ENCODE data around the gene WDR45B. TPM values are rescaled to one million over a fixed set of nuclear protein-coding genes. Genes with fewer than 3 reads are reported as not detected.

WDR45B gene
- total and polyA plus RNA-seq, 2 donors (not counting 1 experiment from before 2014, with no cell fraction given), result 54.3 to 72.7 TPM

- DNase-seq (no peak), ATAC-seq (ENCODE audit: low read depth) (no peak)
- H3K4me3 ChIP-seq (ENCODE audit: control extremely low read depth in 1 of 5, extremely low read depth in 1 of 5, insufficient read depth in 1 of 5, low read depth in 2 of 5, low read length in 4 of 5), result no peak overlapping the region
- CTCF ChIA-PET, result no interaction called here
- H3K4me3 Mint-ChIP-seq, result no peak overlapping the region
- H3K27me3 ChIP-seq (replicated peaks in 1 of 4; ENCODE audit: control extremely low read depth in 1 of 4, control insufficient read depth in 3 of 4, insufficient read depth in 4 of 4, low read length in 3 of 4), result no peaks in the 10 kb centered on the region
- H3K9me3 ChIP-seq (ENCODE audit: control extremely low read depth in 1 of 3, control insufficient read depth in 2 of 3, insufficient read depth in 1 of 3, low read length in 2 of 3), result peaks cover 0 to 5% (median 0%) of the 10 kb centered on the region in 3 donors
- H3K79me2 ChIP-seq (ENCODE audit: control insufficient read depth, insufficient read depth, low read length), result no peaks in the 10 kb centered on the region
- peaks cover 8% of the 10 kb centered on the region for H3K4me1 Mint-ChIP-seq
- no peak for TF ChIP-seq CTCF (IDR thresholded peaks at IDR 0.05)
- TF ChIP-seq EZH2 (IDR thresholded peaks at IDR 0.05; ENCODE audit: borderline replicate concordance, insufficient read depth, low read depth, low read length, poor library complexity, severe bottlenecking), result no peak
- H2AFZ ChIP-seq (ENCODE audit: insufficient read depth, low read depth, low read length, poor library complexity, severe bottlenecking), result no peak overlapping the region
- H3K27ac ChIP-seq (ENCODE audit: low read length in 2 of 2), result no peak overlapping the region
- no peaks in the 10 kb centered on the region for H3K27me3 Mint-ChIP-seq
- H3K9ac ChIP-seq (ENCODE audit: low read length), result no peak overlapping the region
- H3K4me1 ChIP-seq (ENCODE audit: control insufficient read depth in 2 of 2, insufficient read depth in 2 of 2, low read length in 2 of 2), result no peaks in the 10 kb centered on the region
- H3K27ac Mint-ChIP-seq, result no peak overlapping the region
- intact Hi-C loops (cut with micrococcal nuclease), result no loop called here
- no peaks in the 10 kb centered on the region for H4K20me1 ChIP-seq (ENCODE audit: control insufficient read depth, insufficient read depth, low read length, poor library complexity, severe bottlenecking)
- WGBS (ENCODE audit: insufficient coverage), result 95% methylated on average over 23 of the region's 23 CpGs
- no peaks in the 10 kb centered on the region for H3K9me3 Mint-ChIP-seq (ENCODE audit: insufficient read depth)
- peaks cover 0 to 2% of the 10 kb centered on the region in 2 experiments for H3K36me3 ChIP-seq (replicated peaks in 1 of 2; ENCODE audit: control extremely low read depth in 1 of 2, control insufficient read depth in 1 of 2, extremely low read depth in 1 of 2, insufficient read depth in 2 of 2, low read length in 1 of 2)
- H3K4me2 ChIP-seq (replicated peaks; ENCODE audit: low read depth, low read length, poor library complexity, severe bottlenecking), result no peak overlapping the region
- POLR2A ChIA-PET, result no interaction called here
These were observed 10.1 kb upstream of the WDR45B start for GRCh38 chr17:82658331-82658730.

- Histone ChIP-seq H3K9ac (ENCODE audit: low read length) (no peak overlapping the region), H3K9me3 (ENCODE audit: control extremely low read depth in 1 of 3, control insufficient read depth in 2 of 3, insufficient read depth in 1 of 3, low read length in 2 of 3) (peaks cover 0 to 5% (median 0%) of the 10 kb centered on the region in 3 donors), H3K4me1 (ENCODE audit: control insufficient read depth in 2 of 2, insufficient read depth in 2 of 2, low read length in 2 of 2) (no peaks in the 10 kb centered on the region), H3K36me3 (replicated peaks in 1 of 2; ENCODE audit: control extremely low read depth in 1 of 2, control insufficient read depth in 1 of 2, extremely low read depth in 1 of 2, insufficient read depth in 2 of 2, low read length in 1 of 2) (peaks cover 0 to 2% of the 10 kb centered on the region in 2 experiments), H4K20me1 (ENCODE audit: control insufficient read depth, insufficient read depth, low read length, poor library complexity, severe bottlenecking) (no peaks in the 10 kb centered on the region), H3K27ac (ENCODE audit: low read length in 2 of 2) (no peak overlapping the region), H3K4me3 (ENCODE audit: control extremely low read depth in 1 of 5, extremely low read depth in 1 of 5, insufficient read depth in 1 of 5, low read depth in 2 of 5, low read length in 4 of 5) (no peak overlapping the region), H3K27me3 (replicated peaks in 1 of 4; ENCODE audit: control extremely low read depth in 1 of 4, control insufficient read depth in 3 of 4, insufficient read depth in 4 of 4, low read length in 3 of 4) (no peaks in the 10 kb centered on the region), H3K4me2 (replicated peaks; ENCODE audit: low read depth, low read length, poor library complexity, severe bottlenecking) (no peak overlapping the region), H2AFZ (ENCODE audit: insufficient read depth, low read depth, low read length, poor library complexity, severe bottlenecking) (no peak overlapping the region), H3K79me2 (ENCODE audit: control insufficient read depth, insufficient read depth, low read length) (no peaks in the 10 kb centered on the region)
- ATAC-seq (ENCODE audit: low read depth), result no peak
- ChIA-PET CTCF (no interaction called here), POLR2A (no interaction called here)
- no peaks in the 10 kb centered on the region for H3K27me3 Mint-ChIP-seq
- intact Hi-C loops (cut with micrococcal nuclease), result no loop called here
- WGBS (ENCODE audit: insufficient coverage), result 96% methylated on average over 17 of the region's 19 CpGs
- TF ChIP-seq CTCF (IDR thresholded peaks at IDR 0.05), result no peak
- H3K4me1 Mint-ChIP-seq, result peaks cover 8% of the 10 kb centered on the region
- H3K9me3 Mint-ChIP-seq (ENCODE audit: insufficient read depth), result no peaks in the 10 kb centered on the region
- H3K27ac Mint-ChIP-seq, result no peak overlapping the region
- no peak overlapping the region for H3K4me3 Mint-ChIP-seq
- DNase-seq, result no peak
These were observed 9.7 kb upstream of the WDR45B start for GRCh38 chr17:82657926-82658325.
